ACHN (cell line): ENCODE results near the gene PTP4A2.

Experiments
- DNase-seq: peaks from one replicate; pipeline ENCODE4 v3.0.0-alpha.2; 2015
- in situ Hi-C: cut with HindIII; loops from 2 replicates; pipeline ENCODE4 v1.10.0; 2017; ENCODE audit warnings: low sequenced_read_pairs, low pct_ligation_motif_present, low pct_unique_long_range_greater_than_20kb

PTP4A2 gene

GRCh38 chr1:31872658-31873636 is 65.2 kb downstream of the PTP4A2 start:
- DNase-seq = no peak

GRCh38 chr1:31871703-31872102 is 66.5 kb downstream of the PTP4A2 start:
- DNase-seq = no peak
- in situ Hi-C loops = no loop called here

More at GRCh38 chr1:31872658-31873636, 65.2 kb downstream of the PTP4A2 start:
- in situ Hi-C loops = no loop called here

GRCh38 chr1:31870086-31870736 is 68.0 kb downstream of the PTP4A2 start:
- in situ Hi-C loops = no loop called here

GRCh38 chr1:31869449-31869848 is 68.7 kb downstream of the PTP4A2 start:
- DNase-seq = no peak
- in situ Hi-C loops = no loop called here

More at GRCh38 chr1:31870086-31870736, 68.0 kb downstream of the PTP4A2 start:
- no peak for DNase-seq

GRCh38 chr1:31868862-31869261 is 69.3 kb downstream of the PTP4A2 start:
- in situ Hi-C loops = no loop called here
- no peak for DNase-seq

- no peak for DNase-seq
- in situ Hi-C loops = no loop called here
Observed at GRCh38 chr1:31867546-31867945, 70.6 kb downstream of the PTP4A2 start.

- no peak for DNase-seq
- in situ Hi-C loops = no loop called here
Observed at GRCh38 chr1:31866450-31867032, 71.6 kb downstream of the PTP4A2 start.

- in situ Hi-C loops = no loop called here
- no peak for DNase-seq
Observed at GRCh38 chr1:31865728-31866449, 72.3 kb downstream of the PTP4A2 start.

GRCh38 chr1:31862071-31862470 is 76.1 kb downstream of the PTP4A2 start:
- in situ Hi-C loops = no loop called here
- no peak for DNase-seq

- in situ Hi-C loops = no loop called here
- no peak for DNase-seq
Observed at GRCh38 chr1:31861346-31861745, 76.8 kb downstream of the PTP4A2 start.

- no peak for DNase-seq
- in situ Hi-C loops = no loop called here
Observed at GRCh38 chr1:31860581-31860980, 77.6 kb downstream of the PTP4A2 start.

GRCh38 chr1:31859719-31860118 is 78.4 kb downstream of the PTP4A2 start:
- in situ Hi-C loops = no loop called here

GRCh38 chr1:31859044-31859443 is 79.1 kb downstream of the PTP4A2 start:
- no peak for DNase-seq
- in situ Hi-C loops = no loop called here

More at GRCh38 chr1:31859719-31860118, 78.4 kb downstream of the PTP4A2 start:
- no peak for DNase-seq

GRCh38 chr1:31857863-31858262 is 80.3 kb downstream of the PTP4A2 start:
- DNase-seq = no peak
- in situ Hi-C loops = no loop called here
